Endothelial cell (in vitro differentiated cells): ENCODE results near the gene KCNK16. TPM values are rescaled to one million over a fixed set of nuclear protein-coding genes. Genes with fewer than 3 reads are reported as not detected.

Experiments used
- DNase-seq: peaks from one replicate; pipeline ENCODE4 v3.0.0; 2021; ENCODE audit warnings: low spot score
- H3K27ac Mint-ChIP-seq: one replicate; pipeline ENCODE4 v1.8.0; 2021; ENCODE audit warnings: mixed read lengths, inconsistent platforms; ENCODE audit not compliant: unreplicated experiment
- H3K27me3 Mint-ChIP-seq: one replicate; pipeline ENCODE4 v1.8.0; 2021; ENCODE audit warnings: mild to moderate bottlenecking, moderate library complexity, mixed read lengths, inconsistent platforms; ENCODE audit not compliant: unreplicated experiment
- H3K36me3 Mint-ChIP-seq: one replicate; pipeline ENCODE4 v1.8.0; 2021; ENCODE audit warnings: mild to moderate bottlenecking, low read depth, mixed read lengths, inconsistent platforms; ENCODE audit not compliant: unreplicated experiment
- H3K4me1 Mint-ChIP-seq: one replicate; pipeline ENCODE4 v1.8.0; 2021; ENCODE audit warnings: mild to moderate bottlenecking, mixed read lengths, inconsistent platforms; ENCODE audit not compliant: unreplicated experiment
- H3K4me3 Mint-ChIP-seq: one replicate; pipeline ENCODE4 v1.8.0; 2021; ENCODE audit warnings: mild to moderate bottlenecking, mixed read lengths, inconsistent platforms; ENCODE audit not compliant: unreplicated experiment
- H3K9me3 Mint-ChIP-seq: one replicate; pipeline ENCODE4 v1.8.0; 2021; ENCODE audit warnings: mixed read lengths, inconsistent platforms; ENCODE audit not compliant: unreplicated experiment
- total RNA-seq: library from RNA; stranded (reverse); fragmentation: NEBNext Ultra II Directional; extraction: Animal tissue kit (Norgen Biotek cat#: 25700); gene quantifications from one replicate; pipeline ENCODE4 v1.2.1, GENCODE V29; 2021; ENCODE audit not compliant: unreplicated experiment
- TF ChIP-seq, protein P1 (sequence below): fragments of 200-600 bp; sonication (generic); IDR thresholded peaks from one replicate; pipeline ENCODE4 v1.5.0; 2021; ENCODE audit warnings: antibody characterized with exemption; ENCODE audit not compliant: unreplicated experiment

The KCNK16 gene
- total RNA-seq, 1 donor from 2014 or later, result not detected

DNA sequence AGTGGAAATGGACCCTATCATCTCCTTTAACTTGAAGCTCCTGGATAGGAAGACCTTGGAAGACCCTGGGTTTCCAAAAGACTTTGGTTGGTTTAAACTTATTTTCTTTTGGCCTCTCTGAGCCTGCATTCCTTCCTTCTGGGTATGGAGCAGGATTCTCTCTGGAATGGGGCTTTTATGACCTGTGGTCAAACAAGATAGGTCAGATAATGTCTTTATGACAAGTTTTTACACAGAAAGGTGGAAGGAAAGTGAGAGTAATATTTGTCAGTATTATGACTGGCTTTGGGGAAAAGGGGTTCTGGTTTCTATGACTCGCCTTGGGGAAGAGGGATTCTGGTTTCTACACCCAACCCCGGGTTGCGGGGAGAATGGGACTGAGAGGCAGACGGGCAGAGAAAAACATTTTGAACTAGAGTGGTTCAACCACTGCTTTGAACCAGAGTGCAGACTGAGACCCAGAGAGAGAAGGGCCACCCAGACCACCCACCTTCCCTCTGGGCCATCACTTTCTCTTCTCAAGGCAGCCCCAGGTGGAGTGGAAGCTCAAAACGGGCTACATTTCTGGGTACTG is 55.6 kb downstream of the KCNK16 start:
- no peak overlapping the region for H3K27ac Mint-ChIP-seq
- H3K9me3 Mint-ChIP-seq, result no peaks in the 10 kb centered on the region
- H3K4me3 Mint-ChIP-seq, result no peak overlapping the region
- DNase-seq, result no peak
- no peaks in the 10 kb centered on the region for H3K27me3 Mint-ChIP-seq
- no peaks in the 10 kb centered on the region for H3K36me3 Mint-ChIP-seq
- TF ChIP-seq, protein P1, sequence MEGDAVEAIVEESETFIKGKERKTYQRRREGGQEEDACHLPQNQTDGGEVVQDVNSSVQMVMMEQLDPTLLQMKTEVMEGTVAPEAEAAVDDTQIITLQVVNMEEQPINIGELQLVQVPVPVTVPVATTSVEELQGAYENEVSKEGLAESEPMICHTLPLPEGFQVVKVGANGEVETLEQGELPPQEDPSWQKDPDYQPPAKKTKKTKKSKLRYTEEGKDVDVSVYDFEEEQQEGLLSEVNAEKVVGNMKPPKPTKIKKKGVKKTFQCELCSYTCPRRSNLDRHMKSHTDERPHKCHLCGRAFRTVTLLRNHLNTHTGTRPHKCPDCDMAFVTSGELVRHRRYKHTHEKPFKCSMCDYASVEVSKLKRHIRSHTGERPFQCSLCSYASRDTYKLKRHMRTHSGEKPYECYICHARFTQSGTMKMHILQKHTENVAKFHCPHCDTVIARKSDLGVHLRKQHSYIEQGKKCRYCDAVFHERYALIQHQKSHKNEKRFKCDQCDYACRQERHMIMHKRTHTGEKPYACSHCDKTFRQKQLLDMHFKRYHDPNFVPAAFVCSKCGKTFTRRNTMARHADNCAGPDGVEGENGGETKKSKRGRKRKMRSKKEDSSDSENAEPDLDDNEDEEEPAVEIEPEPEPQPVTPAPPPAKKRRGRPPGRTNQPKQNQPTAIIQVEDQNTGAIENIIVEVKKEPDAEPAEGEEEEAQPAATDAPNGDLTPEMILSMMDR, result no peak
- H3K4me1 Mint-ChIP-seq, result peaks cover 3% of the 10 kb centered on the region

DNA sequence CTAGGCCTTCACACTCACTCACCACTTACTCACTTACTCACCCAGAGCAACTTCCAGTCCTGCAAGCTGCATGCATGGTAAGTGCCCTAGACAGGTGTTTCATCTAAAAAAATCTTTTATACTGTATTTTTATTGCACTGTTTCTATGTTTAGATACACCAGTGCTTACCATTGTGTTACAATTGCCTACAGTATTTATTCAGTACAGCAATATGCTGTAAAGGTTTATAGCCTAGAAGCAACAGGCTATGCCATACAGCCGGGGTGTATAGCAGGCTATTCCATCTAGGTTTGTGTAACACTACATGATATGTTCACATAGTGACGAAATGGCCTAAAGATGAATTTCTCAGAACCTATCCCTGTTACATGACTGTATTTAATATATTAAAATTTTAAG is 56.1 kb downstream of the KCNK16 start:
- Mint-ChIP-seq H3K36me3 (no peaks in the 10 kb centered on the region), H3K4me1 (peaks cover 3% of the 10 kb centered on the region), H3K27me3 (peaks cover 2% of the 10 kb centered on the region), H3K27ac (no peak overlapping the region), H3K4me3 (no peak overlapping the region), H3K9me3 (no peaks in the 10 kb centered on the region)
- TF ChIP-seq, protein P1, result no peak
- no peak for DNase-seq

Other genes with a start within 250 kb of the KCNK16 start
- gene SAYSD1, start 207.5 kb downstream of the KCNK16 start, total RNA-seq, result 10.8 TPM
- 9.8 TPM for gene KCNK5, start 93.2 kb downstream of the KCNK16 start, total RNA-seq
- gene KCNK17, start 8.3 kb downstream of the KCNK16 start, total RNA-seq, result 180 TPM